Measurements from ENCODE around the gene CACNA1I.

- TF ChIP-seq POLR2AphosphoS5 (IDR thresholded peaks at IDR 0.05): no peak
- no peak for TF ChIP-seq CTCF (IDR thresholded peaks at IDR 0.05 in 8 of 11, conservative IDR thresholded peaks at IDR 0.05 in 3 of 11)
Measured at GRCh38 chr22:39679652-39680051, 109.1 kb downstream of the CACNA1I start.

Data from spleen (tissue), 7 donors.